HG02884 (cell line): ENCODE measurements around the gene ACSS1.

Experiments used
- ATAC-seq: cut with Tn5 transposase; IDR thresholded peaks from one replicate; pipeline ENCODE4 v1.9.1; 2021; ENCODE audit warnings: mild to moderate bottlenecking, moderate library complexity; ENCODE audit not compliant: unreplicated experiment

The ACSS1 gene

GRCh38 chr20:25079171-25079570, 21.2 kb upstream of the ACSS1 start:
- no peak for ATAC-seq

- ATAC-seq, result no peak
Measured at GRCh38 chr20:25078662-25079061, 20.7 kb upstream of the ACSS1 start.

GRCh38 chr20:25077610-25078169, 19.8 kb upstream of the ACSS1 start:
- ATAC-seq, result no peak

- no peak for ATAC-seq
Measured at GRCh38 chr20:25076731-25077609, 19.0 kb upstream of the ACSS1 start.

GRCh38 chr20:25076201-25076600, 18.3 kb upstream of the ACSS1 start:
- no peak for ATAC-seq

- ATAC-seq, result no peak
Measured at GRCh38 chr20:25073544-25073943, 15.6 kb upstream of the ACSS1 start.

GRCh38 chr20:25072226-25072811, 14.4 kb upstream of the ACSS1 start:
- no peak for ATAC-seq

GRCh38 chr20:25071734-25072133, 13.8 kb upstream of the ACSS1 start:
- ATAC-seq, result no peak

GRCh38 chr20:25070821-25071473, 13.0 kb upstream of the ACSS1 start:
- no peak for ATAC-seq

GRCh38 chr20:25067102-25067987, 9.4 kb upstream of the ACSS1 start:
- ATAC-seq, result no peak

- ATAC-seq, result no peak
Measured at GRCh38 chr20:25066386-25066785, 8.4 kb upstream of the ACSS1 start.

GRCh38 chr20:25065625-25066338, 7.8 kb upstream of the ACSS1 start:
- ATAC-seq, result no peak

GRCh38 chr20:25065072-25065624, 7.2 kb upstream of the ACSS1 start:
- ATAC-seq, result no peak

- no peak for ATAC-seq
Measured at GRCh38 chr20:25064561-25065071, 6.7 kb upstream of the ACSS1 start.

- no peak for ATAC-seq
Measured at GRCh38 chr20:25063981-25064380, 6.0 kb upstream of the ACSS1 start.

- ATAC-seq, result no peak
Measured at GRCh38 chr20:25063546-25063945, 5.6 kb upstream of the ACSS1 start.

- no peak for ATAC-seq
Measured at GRCh38 chr20:25062841-25063240, 4.9 kb upstream of the ACSS1 start.

GRCh38 chr20:25061821-25062530, 4.0 kb upstream of the ACSS1 start:
- ATAC-seq, result no peak
